Measurements from ENCODE around the gene WDR37.
"Not testable (repeated sequence)": the region's sequence is repeated elsewhere in the genome, so short reads cannot be mapped to it uniquely, and the experiment has no call there.

The WDR37 gene

GRCh38 chr10:1157615-1157933 is 101.4 kb downstream of the WDR37 start:
- Mint-ChIP-seq H3K4me3 (no peak overlapping the region), H3K27ac (no peak overlapping the region), H3K27me3 (ENCODE audit: low read depth) (peaks cover 25% of the 10 kb centered on the region), H3K9me3 (no peaks in the 10 kb centered on the region), H3K36me3 (ENCODE audit: low read depth) (no peaks in the 10 kb centered on the region), H3K4me1 (peaks cover 20% of the 10 kb centered on the region)
- TF ChIP-seq CTCF (IDR thresholded peaks at IDR 0.05; ENCODE audit: unreplicated experiment in 3 of 3) = no peak

DNA sequence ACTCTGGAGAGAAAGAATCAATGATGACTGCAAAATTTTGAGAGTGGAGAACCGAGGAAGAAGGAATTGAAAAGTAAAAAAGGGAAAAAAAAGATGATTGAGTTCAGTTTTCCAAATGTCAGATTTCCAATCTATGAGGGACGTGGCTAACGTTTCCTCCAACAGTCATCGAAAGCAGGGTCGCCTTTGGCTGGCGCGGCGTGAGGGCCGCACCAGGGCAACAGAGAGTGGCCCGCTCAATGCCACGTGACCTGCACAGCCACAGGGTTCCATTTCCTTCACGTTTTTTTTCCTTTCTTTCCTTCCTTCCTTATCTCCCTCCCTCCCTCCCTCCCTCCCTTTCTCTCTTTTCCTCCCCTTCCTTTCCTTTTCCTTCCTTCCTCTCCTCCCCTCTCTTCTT is 101.9 kb downstream of the WDR37 start:
- Mint-ChIP-seq H3K27me3 (ENCODE audit: low read depth) (peaks cover 27% of the 10 kb centered on the region), H3K4me3 (no peak overlapping the region), H3K36me3 (ENCODE audit: low read depth) (no peaks in the 10 kb centered on the region), H3K4me1 (peaks cover 20% of the 10 kb centered on the region), H3K27ac (no peak overlapping the region), H3K9me3 (no peaks in the 10 kb centered on the region)
- no peak for TF ChIP-seq CTCF (IDR thresholded peaks at IDR 0.05; ENCODE audit: unreplicated experiment in 3 of 3)

GRCh38 chr10:1158536-1158935 is 102.4 kb downstream of the WDR37 start:
- H3K36me3 Mint-ChIP-seq (ENCODE audit: low read depth); H3K9me3 Mint-ChIP-seq; H3K4me3 Mint-ChIP-seq; H3K27ac Mint-ChIP-seq: not testable (repeated sequence)
- H3K27me3 Mint-ChIP-seq (ENCODE audit: low read depth) = peaks cover 27% of the 10 kb centered on the region
- peaks cover 19% of the 10 kb centered on the region for H3K4me1 Mint-ChIP-seq

DNA sequence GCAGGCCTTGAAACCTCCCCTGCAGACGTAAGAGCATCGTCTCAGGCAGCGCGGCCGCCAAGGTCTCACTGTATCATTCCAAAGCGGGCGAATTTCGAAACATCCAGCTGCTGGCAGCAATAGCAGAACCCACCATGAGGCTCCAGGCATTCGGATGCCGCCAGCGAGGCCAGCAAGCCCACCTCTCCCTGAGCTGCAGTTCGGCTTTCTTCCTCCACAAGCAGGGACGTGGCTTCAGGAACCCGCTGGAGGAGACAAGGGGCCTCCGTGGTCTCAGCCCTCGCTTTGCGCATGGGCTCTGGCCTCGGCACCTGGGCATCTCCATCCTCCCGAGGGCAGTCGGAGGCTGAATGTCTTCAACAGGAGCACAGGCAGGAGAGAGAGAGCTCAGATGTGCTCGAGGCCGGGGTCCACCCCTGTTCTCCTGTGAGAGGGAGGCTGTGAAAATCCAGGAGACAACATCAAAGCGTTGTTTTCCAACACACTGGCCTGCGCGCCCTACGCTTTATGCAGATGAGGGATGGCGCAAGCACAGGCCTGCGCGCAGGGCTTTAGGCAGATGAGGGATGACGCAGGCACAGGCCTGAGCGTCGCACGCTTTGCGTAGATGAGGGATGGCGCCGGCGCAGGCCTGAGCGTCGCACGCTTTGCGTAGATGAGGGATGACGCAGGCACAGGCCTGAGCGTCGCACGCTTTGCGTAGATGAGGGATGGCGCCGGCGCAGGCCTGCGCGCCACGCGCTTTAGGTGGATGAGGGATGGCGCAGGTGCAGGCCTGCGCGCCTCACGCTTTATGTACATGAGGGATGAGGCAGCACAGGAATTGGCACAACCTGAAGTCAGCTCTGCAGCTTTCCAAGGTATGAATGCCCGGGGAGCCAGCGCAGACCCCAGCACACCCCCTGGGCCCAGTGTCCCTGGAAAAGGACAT is 103.2 kb downstream of the WDR37 start:
- H3K27ac Mint-ChIP-seq = no peak overlapping the region

DNA sequence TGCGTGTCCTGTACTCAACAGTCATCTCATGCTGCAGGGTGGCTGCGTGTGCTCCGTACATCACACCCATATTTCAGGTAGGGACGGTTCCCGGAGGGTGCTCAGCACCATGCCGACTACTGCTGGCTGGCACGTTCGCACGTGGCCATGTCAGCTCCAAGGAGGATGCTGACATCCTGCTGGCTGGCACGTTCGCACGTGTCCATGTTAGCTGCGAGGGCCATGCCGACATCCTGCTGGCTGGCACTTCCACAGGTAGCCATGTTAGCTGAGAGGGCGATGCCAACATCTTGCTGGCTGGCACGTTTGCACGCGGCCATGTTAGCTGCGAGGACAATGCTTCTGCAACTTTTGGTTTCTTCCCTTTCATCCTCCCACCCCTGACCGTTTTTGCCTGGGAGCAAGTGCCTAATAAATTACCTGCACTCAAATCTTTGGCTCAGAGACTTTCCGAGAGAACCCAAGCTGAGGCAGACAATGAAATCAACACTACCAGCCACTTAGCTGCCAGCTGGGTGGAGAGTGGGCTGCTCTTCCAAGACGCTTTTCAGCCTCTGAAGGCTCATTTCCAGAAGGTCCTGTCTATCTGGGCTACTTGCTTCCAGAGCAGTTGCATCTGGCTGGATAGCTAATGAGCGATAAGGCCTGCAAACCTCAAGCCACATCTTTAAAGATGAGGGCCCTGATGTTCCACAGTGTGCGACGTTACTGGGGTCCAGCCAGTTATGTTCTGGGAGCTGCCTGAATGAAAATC is 104.6 kb downstream of the WDR37 start:
- Mint-ChIP-seq H3K27ac (no peak overlapping the region), H3K9me3 (no peaks in the 10 kb centered on the region), H3K4me1 (no peaks in the 10 kb centered on the region), H3K27me3 (ENCODE audit: low read depth) (peaks cover 19% of the 10 kb centered on the region), H3K36me3 (ENCODE audit: low read depth) (no peaks in the 10 kb centered on the region), H3K4me3 (no peak overlapping the region)
- TF ChIP-seq CTCF (IDR thresholded peaks at IDR 0.05; ENCODE audit: unreplicated experiment in 3 of 3) = no peak

More for the DNA sequence above, 103.2 kb downstream of the WDR37 start:
- peaks cover 12% of the 10 kb centered on the region for H3K4me1 Mint-ChIP-seq
- no peak for TF ChIP-seq CTCF (IDR thresholded peaks at IDR 0.05; ENCODE audit: unreplicated experiment in 3 of 3)
- no peaks in the 10 kb centered on the region for H3K36me3 Mint-ChIP-seq (ENCODE audit: low read depth)
- H3K27me3 Mint-ChIP-seq (ENCODE audit: low read depth) = peaks cover 23% of the 10 kb centered on the region
- no peak overlapping the region for H3K4me3 Mint-ChIP-seq
- H3K9me3 Mint-ChIP-seq = no peaks in the 10 kb centered on the region

- H3K9me3 Mint-ChIP-seq, H3K4me3 Mint-ChIP-seq: not testable (repeated sequence)
- H3K27me3 Mint-ChIP-seq (ENCODE audit: low read depth) = peaks cover 19% of the 10 kb centered on the region
These were observed 105.1 kb downstream of the WDR37 start for GRCh38 chr10:1161315-1161673.

More at GRCh38 chr10:1161315-1161673, 105.1 kb downstream of the WDR37 start:
- not testable (repeated sequence) for H3K36me3 Mint-ChIP-seq (ENCODE audit: low read depth); H3K4me1 Mint-ChIP-seq; H3K27ac Mint-ChIP-seq
